HEK293T (cell line): ENCODE measurements around the gene RASA2.

Source experiments
- BHLHE40 ChIP-seq: fragments of 450-650 bp; IDR thresholded peaks from 2 replicates; pipeline ENCODE4 v1.6.1; 2016; ENCODE audit warnings: mild to moderate bottlenecking, moderate library complexity, borderline replicate concordance
- CTBP1 ChIP-seq: fragments of 450-650 bp; IDR thresholded peaks from 2 replicates; pipeline ENCODE4 v1.6.1; 2016; ENCODE audit warnings: borderline replicate concordance
- ELF4 ChIP-seq: fragments of 450-650 bp; IDR thresholded peaks from 2 replicates; pipeline ENCODE4 v1.6.1; 2017; ENCODE audit warnings: antibody characterized with exemption
- FOXA1 ChIP-seq: fragments of 450-650 bp; IDR thresholded peaks from 2 replicates; pipeline ENCODE4 v1.6.1; 2016; ENCODE audit warnings: mild to moderate bottlenecking
- FOXM1 ChIP-seq: fragments of 450-650 bp; IDR thresholded peaks from 2 replicates; pipeline ENCODE4 v1.6.1; 2017; ENCODE audit warnings: mild to moderate bottlenecking, borderline replicate concordance
- HDGF ChIP-seq: fragments of 450-650 bp; IDR thresholded peaks from 2 replicates; pipeline ENCODE4 v1.6.1; 2017; ENCODE audit warnings: antibody characterized with exemption, borderline replicate concordance
- LEF1 ChIP-seq: fragments of 450-650 bp; IDR thresholded peaks from 2 replicates; pipeline ENCODE4 v1.6.1; 2017; ENCODE audit warnings: mild to moderate bottlenecking, borderline replicate concordance
- NFRKB ChIP-seq: fragments of 450-650 bp; IDR thresholded peaks from 2 replicates; pipeline ENCODE4 v1.6.1; 2016; ENCODE audit warnings: mild to moderate bottlenecking, moderate library complexity
- SP1 ChIP-seq: fragments of 450-650 bp; IDR thresholded peaks from 2 replicates; pipeline ENCODE4 v1.6.1; 2017
- SUZ12 ChIP-seq: fragments of 450-650 bp; IDR thresholded peaks from 2 replicates; pipeline ENCODE4 v1.6.1; 2016; ENCODE audit warnings: mild to moderate bottlenecking
- TARDBP ChIP-seq: fragments of 450-650 bp; IDR thresholded peaks from 2 replicates; pipeline ENCODE4 v1.6.1; 2016
- ZNF384 ChIP-seq: fragments of 450-650 bp; IDR thresholded peaks from 2 replicates; pipeline ENCODE4 v1.6.1; 2016
- TF ChIP-seq, protein P1 (sequence below): fragments of 450-650 bp; IDR thresholded peaks from 2 replicates; pipeline ENCODE4 v1.6.1; 2016

DNA sequence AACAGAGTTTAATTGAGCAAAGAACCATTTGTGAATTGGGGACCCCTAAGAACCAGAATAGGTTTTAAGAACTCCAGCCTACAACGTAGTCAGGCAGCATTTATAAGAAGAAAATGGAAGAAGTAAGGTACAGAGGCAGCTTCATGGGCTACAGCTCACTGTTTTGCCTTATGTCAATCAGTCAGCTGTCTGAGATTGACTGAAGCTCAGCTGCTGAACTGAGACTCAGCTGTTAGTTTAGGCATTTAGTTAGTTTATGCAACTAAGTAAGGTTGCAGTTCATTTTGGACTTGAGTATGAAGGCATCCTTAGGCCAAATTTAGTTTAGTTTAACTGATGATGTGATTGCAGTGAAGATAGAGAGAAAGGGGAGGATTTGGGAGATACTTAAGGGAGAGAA, 34.1 kb upstream of the RASA2 start:
- no peak for TF ChIP-seq NFRKB
- no peak for TF ChIP-seq HDGF
- TF ChIP-seq SUZ12 = no peak
- no peak for TF ChIP-seq ELF4
- TF ChIP-seq ZNF384 = no peak
- no peak for TF ChIP-seq SP1
- TF ChIP-seq CTBP1 = no peak
- TF ChIP-seq FOXM1 = no peak
- no peak for TF ChIP-seq BHLHE40
- TF ChIP-seq, protein P1, sequence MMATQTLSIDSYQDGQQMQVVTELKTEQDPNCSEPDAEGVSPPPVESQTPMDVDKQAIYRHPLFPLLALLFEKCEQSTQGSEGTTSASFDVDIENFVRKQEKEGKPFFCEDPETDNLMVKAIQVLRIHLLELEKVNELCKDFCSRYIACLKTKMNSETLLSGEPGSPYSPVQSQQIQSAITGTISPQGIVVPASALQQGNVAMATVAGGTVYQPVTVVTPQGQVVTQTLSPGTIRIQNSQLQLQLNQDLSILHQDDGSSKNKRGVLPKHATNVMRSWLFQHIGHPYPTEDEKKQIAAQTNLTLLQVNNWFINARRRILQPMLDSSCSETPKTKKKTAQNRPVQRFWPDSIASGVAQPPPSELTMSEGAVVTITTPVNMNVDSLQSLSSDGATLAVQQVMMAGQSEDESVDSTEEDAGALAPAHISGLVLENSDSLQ = no peak
- TF ChIP-seq TARDBP = no peak
- no peak for TF ChIP-seq FOXA1
- TF ChIP-seq LEF1 = no peak
